Esophagus squamous epithelium (tissue), 5 donors: ENCODE data around the gene SLF2. TPM values are rescaled to one million over a fixed set of nuclear protein-coding genes. Genes with fewer than 3 reads are reported as not detected.

Experiments used
- DNase-seq: peaks from one replicate; lab custom pipeline; 2025; lab: John Stamatoyannopoulos, UW
- H3K27ac ChIP-seq, 4 donors: fragments of 200-600 bp; sonication (generic); one replicate each; pipeline ENCODE4 v1.5.1; 2016 to 2019; ENCODE audit warnings: mild to moderate bottlenecking in 1 of 4
- H3K27me3 ChIP-seq, 4 donors: fragments of 200-600 bp; sonication (generic); 1 replicate in 3 of 4; 2 replicates in 1 of 4; pipeline versions ENCODE4 v1.5.1 to v1.6.0; 2017 to 2021; ENCODE audit warnings: antibody characterized with exemption in 1 of 4
- H3K36me3 ChIP-seq, 3 donors: fragments of 200-600 bp; sonication (generic); one replicate each; pipeline ENCODE4 v1.5.1; 2016 to 2019
- H3K4me1 ChIP-seq, 3 donors: fragments of 200-600 bp; sonication (generic); one replicate each; pipeline ENCODE4 v1.5.1; 2017 to 2019
- H3K4me3 ChIP-seq, 4 donors: fragments of 200-600 bp; sonication (generic); 1 replicate in 3 of 4; 2 replicates in 1 of 4; pipeline ENCODE4 v1.5.1; 2016 to 2019; ENCODE audit warnings: mild to moderate bottlenecking in 2 of 4, moderate library complexity in 1 of 4
- H3K9me3 ChIP-seq, 3 donors: fragments of 200-600 bp; sonication (generic); one replicate each; pipeline ENCODE4 v1.5.1; 2016 to 2019
- CTCF ChIP-seq, 6 experiments: fragments of 450-650 bp in 4 of 6; fragments of 200-600 bp in 2 of 6; sonication (generic) in 2 of 6; IDR thresholded peaks; one replicate each; pipeline ENCODE4 v1.5.1; 2016 to 2019; ENCODE audit warnings: antibody characterized with exemption in 6 of 6, mild to moderate bottlenecking in 4 of 6, moderate library complexity in 4 of 6
- POLR2A ChIP-seq, 4 donors: fragments of 450-650 bp; IDR thresholded peaks; one replicate each; pipeline ENCODE4 v1.6.1; 2017; ENCODE audit warnings: antibody characterized with exemption in 4 of 4, mild to moderate bottlenecking in 4 of 4, moderate library complexity in 3 of 4
- WGBS, 2 donors: methylation state at CpG; one replicate each; pipeline ENCODE4 v1.1.5; 2018; 5-methylcytosine and 5-hydroxymethylcytosine counted together
- intact Hi-C: fragments of 100-400 bp; cut with DNase I; formaldehyde crosslinking; loops from one replicate; pipeline ENCODE4 v1.15.0; 2022
- total RNA-seq, 4 donors: library from RNA; depleted of rRNA; stranded (reverse); fragments of >200 nt; gene quantifications; one replicate each; pipeline ENCODE4 v1.1.0, GENCODE V29; 2016
- donor health status: DM: yes; HTN: yes; CAD: no.

SLF2 gene
- total RNA-seq, 4 donors from 2014 or later = 12.1 to 24.8 (median 13.5) TPM

GRCh38 chr10:100912013-100912604 lies 654 bp upstream of the SLF2 start:
- intact Hi-C loops = no loop called here
- Histone ChIP-seq H3K4me3 (peak overlapping the region; percentile 85 to 98 (median 96)), H3K36me3 (peaks cover 0 to 16% (median 5%) of the 10 kb centered on the region in 3 donors), H3K27ac (peak overlapping the region; percentile 88 to 97 (median 96)), H3K9me3 (no peaks in the 10 kb centered on the region), H3K27me3 (no peaks in the 10 kb centered on the region), H3K4me1 (peaks cover 7 to 38% (median 20%) of the 10 kb centered on the region in 3 donors)
- WGBS, 2 donors = 6 to 10% methylated on average over 12 of the region's 12 CpGs
- TF ChIP-seq CTCF (IDR thresholded peaks at IDR 0.05) (no peak), POLR2A (IDR thresholded peaks at IDR 0.05) (no peak)
- DNase-seq = no peak

- intact Hi-C loops = no loop called here
- Histone ChIP-seq H3K4me3 (peak overlapping the region; percentile 85 to 98 (median 96)), H3K27ac (peak overlapping the region; percentile 88 to 97 (median 96)), H3K27me3 (no peaks in the 10 kb centered on the region), H3K9me3 (no peaks in the 10 kb centered on the region), H3K36me3 (peaks cover 0 to 29% (median 11%) of the 10 kb centered on the region in 3 donors), H3K4me1 (peaks cover 7 to 38% (median 20%) of the 10 kb centered on the region in 3 donors)
- TF ChIP-seq CTCF (IDR thresholded peaks at IDR 0.05) (no peak), POLR2A (IDR thresholded peaks at IDR 0.05) (no peak)
- no peak for DNase-seq
- 0 to 4% methylated on average over 10 of the region's 10 CpGs for WGBS, 2 donors
Measured at GRCh38 chr10:100913470-100913865, 705 bp downstream of the SLF2 start.

- intact Hi-C loops = no loop called here
- 77 to 83% methylated on average over 3 of the region's 3 CpGs for WGBS, 2 donors
- peaks cover 0 to 65% (median 22%) of the 10 kb centered on the region in 3 donors for H3K36me3 ChIP-seq
Measured at GRCh38 chr10:100917071-100917470, 4.3 kb downstream of the SLF2 start.

GRCh38 chr10:100923580-100923979 lies 10.8 kb downstream of the SLF2 start:
- Histone ChIP-seq H3K27ac (no peak overlapping the region), H3K4me3 (no peak overlapping the region), H3K27me3 (no peaks in the 10 kb centered on the region), H3K36me3 (peaks cover 3 to 100% (median 24%) of the 10 kb centered on the region in 3 donors), H3K4me1 (no peaks in the 10 kb centered on the region), H3K9me3 (no peaks in the 10 kb centered on the region)
- TF ChIP-seq POLR2A (IDR thresholded peaks at IDR 0.05) (no peak), CTCF (IDR thresholded peaks at IDR 0.05) (no peak)
- DNase-seq = no peak
- intact Hi-C loops = no loop called here

More at GRCh38 chr10:100917071-100917470, 4.3 kb downstream of the SLF2 start:
- no peak overlapping the region for H3K27ac ChIP-seq
- peaks cover 7 to 29% (median 15%) of the 10 kb centered on the region in 3 donors for H3K4me1 ChIP-seq
- no peak for DNase-seq
- no peak for TF ChIP-seq CTCF (IDR thresholded peaks at IDR 0.05)
- TF ChIP-seq POLR2A (IDR thresholded peaks at IDR 0.05) = no peak
- H3K4me3 ChIP-seq = no peak overlapping the region
- no peaks in the 10 kb centered on the region for H3K9me3 ChIP-seq
- H3K27me3 ChIP-seq = no peaks in the 10 kb centered on the region

- Histone ChIP-seq H3K27ac (no peak overlapping the region), H3K4me3 (no peak overlapping the region), H3K36me3 (peaks cover 3 to 100% (median 36%) of the 10 kb centered on the region in 3 donors), H3K9me3 (no peaks in the 10 kb centered on the region), H3K27me3 (no peaks in the 10 kb centered on the region), H3K4me1 (no peaks in the 10 kb centered on the region)
- 89 to 91% methylated on average over 5 of the region's 5 CpGs for WGBS, 2 donors
- DNase-seq = no peak
- intact Hi-C loops = no loop called here
- TF ChIP-seq POLR2A (IDR thresholded peaks at IDR 0.05) (no peak), CTCF (IDR thresholded peaks at IDR 0.05) (no peak)
Measured at GRCh38 chr10:100927266-100927665, 14.5 kb downstream of the SLF2 start.
